ENCODE data around the gene RAB11A.
"Not testable (repeated sequence)": the region's sequence is repeated elsewhere in the genome, so short reads cannot be mapped to it uniquely, and the experiment has no call there.

Gene RAB11A

GRCh38 chr15:65845826-65846519 is 23.3 kb upstream of the RAB11A start:
- DNase-seq = peak in 1 of 3 experiments; percentile 28

- no peak for DNase-seq
Observed at GRCh38 chr15:65847989-65848388, 21.3 kb upstream of the RAB11A start.

GRCh38 chr15:65851981-65852380 is 17.3 kb upstream of the RAB11A start:
- no peak for DNase-seq

GRCh38 chr15:65856821-65857455 is 12.4 kb upstream of the RAB11A start:
- peak; percentile 32 to 73 (median 69) for DNase-seq

- no peak for DNase-seq
Observed at GRCh38 chr15:65857718-65858402, 11.4 kb upstream of the RAB11A start.

- DNase-seq = peak in 1 of 3 experiments; percentile 14
Observed at GRCh38 chr15:65862682-65863081, 6.6 kb upstream of the RAB11A start.

- DNase-seq = no peak
Observed at GRCh38 chr15:65863106-65863505, 6.2 kb upstream of the RAB11A start.

GRCh38 chr15:65867244-65867643 is 2.0 kb upstream of the RAB11A start:
- DNase-seq = no peak

GRCh38 chr15:65867933-65868332 is 1.4 kb upstream of the RAB11A start:
- DNase-seq = not testable (repeated sequence)

- DNase-seq = no peak
Observed at GRCh38 chr15:65868546-65869125, 655 bp upstream of the RAB11A start.

GRCh38 chr15:65869954-65870871 is 922 bp downstream of the RAB11A start:
- peak in 2 of 3 experiments; percentile 81 to 88 for DNase-seq

GRCh38 chr15:65870889-65871533 is 1.7 kb downstream of the RAB11A start:
- DNase-seq = peak in 2 of 3 experiments; percentile 66 to 74

GRCh38 chr15:65871886-65872285 is 2.6 kb downstream of the RAB11A start:
- DNase-seq = not testable (repeated sequence)

GRCh38 chr15:65872596-65872995 is 3.3 kb downstream of the RAB11A start:
- DNase-seq = not testable (repeated sequence)

- DNase-seq = no peak
Observed at GRCh38 chr15:65873256-65873655, 4.0 kb downstream of the RAB11A start.

GRCh38 chr15:65875458-65875857 is 6.2 kb downstream of the RAB11A start:
- no peak for DNase-seq

- no peak for DNase-seq
Observed at GRCh38 chr15:65877749-65878148, 8.5 kb downstream of the RAB11A start.

GRCh38 chr15:65881766-65882434 is 12.6 kb downstream of the RAB11A start:
- no peak for DNase-seq

- DNase-seq = no peak
Observed at GRCh38 chr15:65883571-65883970, 14.3 kb downstream of the RAB11A start.

GRCh38 chr15:65884511-65884910 is 15.2 kb downstream of the RAB11A start:
- no peak for DNase-seq

GRCh38 chr15:65885668-65886218 is 16.5 kb downstream of the RAB11A start:
- DNase-seq = no peak
